IgD-negative memory B cell (primary cell): ENCODE data around the gene ZNF511. TPM values are rescaled to one million over a fixed set of nuclear protein-coding genes. Genes with fewer than 3 reads are reported as not detected.
A peak's percentile ranks its signal among the peaks of the same experiment; 100 is the strongest.
"Not testable (repeated sequence)": the region's sequence is repeated elsewhere in the genome, so short reads cannot be mapped to it uniquely, and the experiment has no call there.

Source experiments
- H3K27ac Mint-ChIP-seq, 3 donors: one replicate each; pipeline ENCODE4 v1.8.0; 2020 to 2022; ENCODE audit warnings: mild to moderate bottlenecking in 3 of 3, mixed read lengths in 3 of 3, moderate library complexity in 1 of 3
- H3K27me3 Mint-ChIP-seq: one replicate; pipeline ENCODE4 v1.8.0; 2021; ENCODE audit warnings: mixed read lengths
- H3K36me3 Mint-ChIP-seq: one replicate; pipeline ENCODE4 v1.8.0; 2020; ENCODE audit warnings: mild to moderate bottlenecking, mixed read lengths
- H3K4me1 Mint-ChIP-seq, 3 donors: one replicate each; pipeline ENCODE4 v1.8.0; 2020 to 2022; ENCODE audit warnings: mixed read lengths in 3 of 3, mild to moderate bottlenecking in 1 of 3
- H3K4me3 Mint-ChIP-seq, 4 donors: one replicate each; pipeline ENCODE4 v1.8.0; 2020 to 2022; ENCODE audit warnings: mild to moderate bottlenecking in 4 of 4, mixed read lengths in 4 of 4, moderate library complexity in 3 of 4
- H3K9me3 Mint-ChIP-seq, 3 donors: one replicate each; pipeline ENCODE4 v1.8.0; 2020 to 2021; ENCODE audit warnings: mixed read lengths in 3 of 3, mild to moderate bottlenecking in 1 of 3
- polyA plus RNA-seq: library from polyadenylated mRNA; unstranded; fragments of 300-500 nt; fragmentation: Illumina TruSeq; gene quantifications from one replicate; pipeline ENCODE4 v1.2.3, GENCODE V29; 2021

Gene ZNF511
- polyA plus RNA-seq, 1 donor from 2014 or later = 107 TPM

DNA sequence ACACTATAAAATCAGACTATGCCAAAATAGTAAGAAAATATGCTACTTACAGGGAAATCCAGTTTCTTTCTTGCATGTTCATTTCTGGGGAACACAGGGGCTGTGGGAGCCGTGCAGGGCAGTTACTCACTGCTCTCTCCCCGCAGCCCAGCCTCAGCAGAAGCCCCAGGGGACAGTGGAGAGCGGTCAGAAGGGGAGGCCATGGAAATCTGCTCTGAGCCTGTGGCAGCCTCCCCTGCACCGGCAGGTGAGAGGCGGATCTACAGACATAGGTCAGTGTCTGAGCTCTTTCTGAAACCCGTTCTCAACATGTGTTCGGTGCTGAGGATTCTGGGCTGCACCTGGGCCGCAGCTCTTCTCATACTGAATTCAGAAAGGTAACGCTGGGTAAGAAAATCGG, 2.9 kb downstream of the ZNF511 start:
- peak overlapping the region in 1 of 4 donors; percentile 86 for H3K4me3 Mint-ChIP-seq

DNA sequence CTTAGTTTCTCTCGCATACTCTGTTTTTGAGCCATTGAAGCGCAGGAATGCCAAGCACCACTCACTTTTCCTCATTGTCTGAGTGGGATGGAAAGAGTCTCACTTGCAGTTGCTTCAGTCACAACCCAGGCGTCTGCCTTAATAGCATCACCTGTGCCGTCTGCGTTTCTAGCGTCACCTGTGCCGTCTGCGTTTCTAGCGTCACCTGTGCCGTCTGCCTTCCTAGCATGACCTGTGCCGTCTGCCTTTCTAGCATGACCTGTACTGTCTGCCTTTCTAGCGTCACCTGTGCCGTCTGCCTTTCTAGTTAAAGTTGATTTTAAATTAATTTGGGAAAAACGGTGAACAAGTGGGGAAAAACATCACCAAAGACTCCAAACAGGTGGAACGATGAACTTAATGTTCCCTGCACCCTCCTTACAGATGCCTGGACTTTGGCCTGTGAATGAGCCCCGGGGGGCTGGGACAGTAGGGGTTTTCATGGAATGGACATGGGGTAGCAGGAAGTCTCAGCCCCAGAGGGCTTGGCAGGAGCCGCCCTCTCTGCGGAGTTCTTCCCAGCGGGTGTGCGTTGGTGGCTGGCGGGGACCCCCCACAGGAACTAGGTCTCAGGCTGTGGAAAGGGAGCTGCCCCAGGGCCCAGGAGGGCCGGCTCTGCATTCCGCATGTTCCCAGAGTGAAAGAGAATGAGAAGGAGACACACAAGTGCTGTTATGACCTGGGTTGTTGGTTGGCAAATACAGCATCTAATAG, 3.5 kb downstream of the ZNF511 start:
- no peaks in the 10 kb centered on the region for H3K27me3 Mint-ChIP-seq
- peak overlapping the region in 1 of 3 donors; percentile 95 for H3K27ac Mint-ChIP-seq
- H3K4me3 Mint-ChIP-seq = peak overlapping the region in 1 of 4 donors; percentile 86
- H3K36me3 Mint-ChIP-seq = no peaks in the 10 kb centered on the region
- peaks cover 9 to 11% (median 10%) of the 10 kb centered on the region in 3 donors for H3K4me1 Mint-ChIP-seq
- no peaks in the 10 kb centered on the region for H3K9me3 Mint-ChIP-seq

More for the DNA sequence above, 2.9 kb downstream of the ZNF511 start:
- Mint-ChIP-seq H3K4me1 (peaks cover 9 to 15% (median 14%) of the 10 kb centered on the region in 3 donors), H3K27me3 (no peaks in the 10 kb centered on the region), H3K27ac (peak overlapping the region in 1 of 3 donors; percentile 95), H3K36me3 (no peaks in the 10 kb centered on the region), H3K9me3 (no peaks in the 10 kb centered on the region)

DNA sequence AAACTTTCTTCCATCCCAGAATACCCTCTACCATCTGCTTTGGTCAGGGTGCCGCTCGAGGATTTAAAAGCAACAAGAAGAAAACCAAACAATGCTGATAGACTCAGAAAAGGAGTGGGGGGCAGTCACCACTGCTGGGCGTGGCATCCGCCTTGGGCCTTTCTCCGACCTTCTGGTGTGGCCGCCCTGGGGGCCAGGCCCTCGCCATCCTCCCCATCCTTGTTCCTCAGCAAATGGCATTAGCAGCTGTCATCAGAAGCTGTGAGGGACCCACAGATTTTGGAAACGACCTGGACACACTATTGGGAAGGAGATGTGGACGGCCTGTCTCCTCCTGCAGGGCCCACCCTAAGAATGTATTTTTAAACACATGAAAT, 4.0 kb downstream of the ZNF511 start:
- Mint-ChIP-seq H3K27ac (no peak overlapping the region), H3K4me1 (peaks cover 5 to 8% (median 7%) of the 10 kb centered on the region in 3 donors), H3K27me3 (no peaks in the 10 kb centered on the region), H3K9me3 (no peaks in the 10 kb centered on the region), H3K4me3 (peak overlapping the region in 1 of 4 donors; percentile 86), H3K36me3 (no peaks in the 10 kb centered on the region)

DNA sequence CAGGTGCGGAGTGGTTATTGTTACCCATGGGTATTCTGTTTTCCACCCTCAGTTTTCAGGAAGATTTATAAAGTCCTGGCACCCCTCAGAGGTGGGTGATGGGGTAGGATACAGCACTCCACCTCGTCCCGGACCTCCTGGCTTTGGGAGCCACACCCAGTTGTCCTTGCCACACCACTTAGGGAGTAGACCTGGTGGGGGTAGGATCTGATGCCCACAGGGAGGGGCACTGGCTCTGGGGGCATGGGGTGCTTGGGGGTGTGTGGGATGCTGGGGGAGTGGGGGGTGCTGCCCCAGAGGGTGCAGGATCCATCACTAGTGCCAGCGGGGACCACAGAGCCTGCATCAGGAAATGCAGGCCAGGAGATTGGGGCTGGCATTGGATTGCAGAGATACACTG, 4.5 kb downstream of the ZNF511 start:
- Mint-ChIP-seq H3K4me1 (peaks cover under 1 to 4% (median 4%) of the 10 kb centered on the region in 3 donors), H3K27me3 (no peaks in the 10 kb centered on the region), H3K9me3 (no peaks in the 10 kb centered on the region), H3K27ac (peak overlapping the region in 1 of 3 donors; percentile 62), H3K4me3 (no peak overlapping the region), H3K36me3 (no peaks in the 10 kb centered on the region)

DNA sequence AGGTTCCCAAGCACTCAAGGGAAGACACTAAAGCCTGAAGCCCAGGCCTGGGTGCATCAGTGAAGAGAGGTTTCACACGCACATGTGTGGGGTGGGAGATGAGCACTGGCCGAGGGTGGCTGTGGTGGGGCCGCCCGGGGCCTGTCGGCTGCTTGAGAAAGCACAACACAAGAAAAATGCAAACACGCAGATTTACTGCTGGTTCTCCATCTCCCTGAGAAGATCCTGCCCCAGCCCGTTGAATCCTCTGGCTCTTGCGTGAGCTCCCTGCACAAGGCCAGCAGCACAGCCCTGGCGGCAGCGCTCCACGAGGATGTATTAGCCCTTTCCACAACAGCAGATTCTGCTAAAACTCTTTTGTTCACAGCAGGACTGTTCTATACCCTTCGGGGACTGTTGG, 6.2 kb downstream of the ZNF511 start:
- peak overlapping the region in 1 of 3 donors; percentile 62 for H3K27ac Mint-ChIP-seq
- H3K4me1 Mint-ChIP-seq = peaks cover 0 to 9% (median 8%) of the 10 kb centered on the region in 3 donors
- no peaks in the 10 kb centered on the region for H3K9me3 Mint-ChIP-seq
- H3K27me3 Mint-ChIP-seq = peaks cover 2% of the 10 kb centered on the region
- H3K4me3 Mint-ChIP-seq = no peak overlapping the region
- no peaks in the 10 kb centered on the region for H3K36me3 Mint-ChIP-seq

DNA sequence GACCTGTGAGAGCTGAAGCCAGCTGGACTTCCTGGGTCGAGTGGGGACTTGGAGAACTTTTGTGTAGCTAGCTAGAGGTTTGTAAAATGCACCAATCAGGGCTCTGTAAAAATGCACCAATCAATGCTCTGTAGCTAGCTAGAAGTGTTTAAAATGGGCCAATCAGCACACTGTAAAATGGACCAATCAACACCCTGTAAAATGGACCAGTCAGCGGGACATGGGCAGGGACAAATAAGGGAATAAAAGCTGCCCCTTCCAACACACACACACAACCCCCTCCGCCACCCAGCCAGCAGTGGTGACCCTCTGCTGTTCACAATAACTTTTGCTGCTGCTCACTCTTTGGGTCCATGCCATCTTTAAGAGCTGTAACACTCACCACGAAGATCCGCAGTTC, 7.1 kb downstream of the ZNF511 start:
- H3K4me3 Mint-ChIP-seq = no peak overlapping the region
- H3K4me1 Mint-ChIP-seq = peaks cover 0 to 9% (median 8%) of the 10 kb centered on the region in 3 donors
- peak overlapping the region in 1 of 3 donors; percentile 5 for H3K27ac Mint-ChIP-seq
- peaks cover 0 to 4% (median 4%) of the 10 kb centered on the region in 3 donors for H3K9me3 Mint-ChIP-seq
- H3K27me3 Mint-ChIP-seq = peaks cover 5% of the 10 kb centered on the region
- H3K36me3 Mint-ChIP-seq = no peaks in the 10 kb centered on the region

DNA sequence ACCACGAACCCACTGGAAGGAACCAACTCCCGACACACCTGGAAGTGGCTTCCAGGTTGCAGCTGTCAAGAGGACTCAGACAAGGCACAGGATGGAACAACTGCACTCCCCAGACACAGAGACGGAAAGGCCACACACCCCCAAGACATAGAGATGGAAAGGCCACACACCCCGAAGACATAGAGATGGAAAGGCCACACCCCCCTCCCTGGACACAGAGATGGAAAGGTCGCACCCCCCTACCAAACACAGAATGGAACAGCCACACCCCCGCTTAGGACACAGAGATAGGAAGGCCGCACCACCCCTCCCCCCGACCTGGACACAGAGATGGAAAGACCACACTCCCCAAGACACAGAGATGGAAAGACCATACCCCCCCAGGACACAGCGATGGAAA, 7.6 kb downstream of the ZNF511 start:
- Mint-ChIP-seq H3K4me1 (peaks cover 0 to 9% (median 8%) of the 10 kb centered on the region in 3 donors), H3K4me3 (no peak overlapping the region), H3K27me3 (peaks cover 5% of the 10 kb centered on the region), H3K27ac (no peak overlapping the region), H3K36me3 (no peaks in the 10 kb centered on the region), H3K9me3 (peaks cover 0 to 4% (median 4%) of the 10 kb centered on the region in 3 donors)

DNA sequence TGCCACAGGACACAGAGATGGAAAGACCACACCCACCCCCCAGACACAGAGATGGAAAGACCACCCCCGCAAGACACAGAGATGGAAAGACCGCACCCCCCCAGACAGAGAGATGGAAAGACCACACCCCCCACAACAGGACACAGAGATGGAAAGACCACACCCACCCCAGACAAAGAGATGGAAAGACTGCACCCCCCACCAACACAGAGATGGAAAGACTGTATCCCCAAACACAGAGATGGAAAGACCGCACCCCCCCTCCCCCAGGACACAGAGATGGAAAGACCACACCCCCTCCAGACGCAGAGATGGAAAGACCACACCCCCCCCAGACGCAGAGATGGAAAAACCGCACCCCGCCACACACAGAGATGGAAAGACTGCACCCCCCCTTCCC, 8.0 kb downstream of the ZNF511 start:
- no peak overlapping the region for H3K4me3 Mint-ChIP-seq
- H3K27ac Mint-ChIP-seq = no peak overlapping the region
- H3K9me3 Mint-ChIP-seq = peaks cover 0 to 4% (median 4%) of the 10 kb centered on the region in 3 donors
- peaks cover 5% of the 10 kb centered on the region for H3K27me3 Mint-ChIP-seq
- H3K36me3 Mint-ChIP-seq = no peaks in the 10 kb centered on the region
- peaks cover 0 to 9% (median 8%) of the 10 kb centered on the region in 3 donors for H3K4me1 Mint-ChIP-seq

DNA sequence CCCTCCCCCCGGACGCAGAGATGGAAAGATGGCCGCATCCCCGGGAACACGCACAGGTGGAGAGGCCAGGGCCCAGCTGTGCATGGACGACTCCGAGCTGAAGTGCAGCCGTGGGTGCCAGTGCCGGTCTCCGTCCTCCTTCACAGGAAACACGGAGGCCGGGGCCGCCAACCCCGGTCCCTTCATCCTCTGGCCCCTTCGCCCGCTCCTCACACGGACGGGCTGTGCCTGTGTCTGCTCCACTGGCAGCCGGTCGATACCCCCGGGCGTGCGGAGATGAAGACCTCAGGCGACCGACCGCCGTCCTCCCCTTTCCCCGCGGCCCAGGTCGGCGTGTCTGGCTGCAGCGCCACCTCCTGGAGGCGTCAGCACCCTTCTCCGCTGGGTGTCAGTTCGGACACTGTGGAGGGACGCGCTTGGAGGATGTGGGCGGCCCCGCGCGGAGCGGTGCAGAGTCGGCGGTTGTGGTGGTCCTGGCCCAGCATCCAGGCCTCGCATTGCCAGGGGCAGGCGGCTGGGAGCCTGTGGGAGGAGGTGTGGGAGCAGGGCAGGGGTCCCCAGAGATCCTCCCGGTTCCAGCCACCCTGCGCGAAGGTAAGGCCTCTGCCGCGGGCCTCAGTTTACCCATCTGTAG, 9.9 kb downstream of the ZNF511 start:
- Mint-ChIP-seq H3K4me3 (peak overlapping the region in 2 of 4 donors; percentile 51 to 60), H3K4me1 (peaks cover 0 to 9% (median 6%) of the 10 kb centered on the region in 3 donors), H3K27ac (no peak overlapping the region)

DNA sequence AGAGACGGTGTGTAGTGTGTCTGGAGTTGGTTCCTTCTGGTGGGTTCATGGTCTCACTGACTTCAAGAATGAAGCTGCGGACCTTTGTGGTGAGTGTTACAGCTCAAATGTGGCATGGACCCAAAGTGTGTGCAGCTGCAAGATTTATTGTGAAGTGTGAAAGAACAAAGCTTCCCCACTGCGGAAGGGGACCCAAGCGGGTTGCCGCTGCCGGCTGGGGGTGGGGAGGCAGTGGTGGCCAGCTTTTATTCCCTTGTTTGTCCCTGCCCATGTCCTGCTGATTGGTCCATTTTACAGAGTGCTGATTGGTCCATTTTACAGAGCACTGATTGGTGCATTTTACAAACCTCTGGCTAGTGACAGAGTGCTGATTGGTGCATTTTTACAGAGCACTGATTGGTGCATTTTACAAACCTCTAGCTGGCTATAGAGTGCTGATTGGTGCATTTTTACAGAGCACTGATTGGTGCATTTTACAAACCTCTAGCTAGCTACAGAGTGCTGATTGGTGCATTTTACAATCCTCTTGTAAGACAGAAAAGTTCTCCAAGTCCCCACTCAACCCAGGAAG, 12.2 kb downstream of the ZNF511 start:
- not testable (repeated sequence) for H3K27ac Mint-ChIP-seq, H3K4me3 Mint-ChIP-seq, H3K4me1 Mint-ChIP-seq, H3K36me3 Mint-ChIP-seq, H3K9me3 Mint-ChIP-seq
- peaks cover 13% of the 10 kb centered on the region for H3K27me3 Mint-ChIP-seq

More for the DNA sequence above, 9.9 kb downstream of the ZNF511 start:
- peaks cover 6% of the 10 kb centered on the region for H3K27me3 Mint-ChIP-seq
- H3K9me3 Mint-ChIP-seq = peaks cover 0 to 4% (median 4%) of the 10 kb centered on the region in 3 donors
- no peaks in the 10 kb centered on the region for H3K36me3 Mint-ChIP-seq

DNA sequence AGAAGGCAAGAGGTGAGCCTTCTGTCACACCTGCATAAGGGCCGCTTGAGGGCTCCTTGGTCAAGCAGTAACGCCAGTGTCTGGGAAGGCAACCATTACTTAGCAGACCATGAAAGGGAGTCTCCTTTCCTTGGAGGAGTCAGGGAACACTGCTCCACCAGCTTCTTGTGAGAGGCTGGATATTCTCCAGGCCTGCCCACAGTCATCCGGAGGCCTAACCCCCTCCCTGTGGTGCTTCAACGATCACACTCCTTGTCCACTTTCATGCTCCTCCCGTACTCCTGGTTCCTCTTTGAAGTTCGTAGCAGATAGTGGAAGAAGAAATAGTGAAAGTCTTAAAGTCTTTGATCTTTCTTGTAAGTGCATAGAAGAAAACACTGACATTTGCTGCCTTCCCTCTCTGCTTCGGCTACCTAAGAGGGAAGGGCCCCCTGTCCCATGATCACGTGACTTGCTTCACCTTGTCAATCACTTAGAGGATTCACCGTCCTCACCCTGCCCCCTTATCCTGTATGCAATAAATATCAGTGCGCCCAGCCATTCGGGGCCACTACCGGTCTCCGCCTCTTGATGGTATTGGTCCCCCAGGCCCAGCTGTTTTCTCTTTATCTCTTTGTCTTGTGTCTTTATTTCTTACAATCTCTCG, 13.5 kb downstream of the ZNF511 start:
- H3K36me3 Mint-ChIP-seq, H3K27ac Mint-ChIP-seq, H3K9me3 Mint-ChIP-seq: not testable (repeated sequence)
- Mint-ChIP-seq H3K4me1 (peaks cover 1 to 11% (median 6%) of the 10 kb centered on the region in 3 donors), H3K27me3 (peaks cover 18% of the 10 kb centered on the region), H3K4me3 (peak overlapping the region in 1 of 4 donors; percentile 52)

DNA sequence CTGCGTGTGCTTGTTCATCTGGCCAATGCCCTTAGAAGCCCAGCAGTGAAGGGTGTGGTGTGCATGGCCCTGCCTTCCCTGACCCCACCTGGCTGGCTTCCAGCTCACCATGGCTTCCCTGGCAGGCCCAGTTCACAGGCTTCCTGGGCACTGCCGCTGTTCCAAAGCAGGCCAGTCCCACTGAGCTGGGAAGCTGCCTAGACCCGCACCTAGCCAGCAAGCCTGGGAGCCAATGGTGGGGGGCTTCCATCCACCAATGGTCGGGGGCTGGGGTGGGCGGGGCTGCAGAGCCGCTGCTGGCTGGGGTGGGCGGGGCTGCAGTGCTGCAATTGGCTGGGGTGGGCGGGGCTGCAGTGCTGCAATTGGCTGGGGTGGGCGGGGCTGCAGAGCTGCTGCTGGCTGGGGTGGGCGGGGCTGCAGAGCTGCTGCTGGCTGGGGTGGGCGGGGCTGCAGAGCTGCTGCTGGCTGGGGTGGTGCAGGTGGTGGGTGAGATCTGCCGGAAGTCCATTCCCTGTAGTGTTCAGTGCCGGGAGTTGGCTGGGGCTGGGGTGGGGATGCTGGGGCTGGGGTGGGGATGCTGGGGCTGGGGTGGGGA, 15.6 kb downstream of the ZNF511 start:
- Mint-ChIP-seq H3K4me3 (no peak overlapping the region), H3K27me3 (peaks cover 24% of the 10 kb centered on the region), H3K36me3 (no peaks in the 10 kb centered on the region), H3K9me3 (peaks cover 0 to 4% (median 4%) of the 10 kb centered on the region in 3 donors), H3K4me1 (peaks cover 5 to 10% (median 6%) of the 10 kb centered on the region in 3 donors), H3K27ac (no peak overlapping the region)

DNA sequence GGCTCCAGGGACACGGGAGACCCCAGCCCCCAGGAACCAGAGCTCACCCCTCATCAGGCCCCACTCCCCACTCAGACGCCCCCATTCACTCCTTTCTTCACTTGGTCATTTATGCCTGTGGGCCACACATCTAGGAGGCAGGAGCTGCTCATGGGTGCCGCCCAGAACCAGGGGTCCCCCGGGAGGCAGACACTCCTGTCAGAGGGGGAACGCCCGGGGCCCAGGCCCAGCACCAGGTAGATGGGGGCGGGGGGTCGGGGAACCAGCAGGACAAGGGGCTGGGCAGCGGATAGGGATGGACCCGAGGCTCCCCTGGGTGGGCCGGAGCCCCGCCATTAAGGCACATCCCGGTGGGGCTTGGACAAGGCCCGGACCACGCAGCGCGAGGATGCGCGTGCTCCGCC, 16.1 kb downstream of the ZNF511 start:
- H3K9me3 Mint-ChIP-seq = peaks cover 0 to 4% (median 4%) of the 10 kb centered on the region in 3 donors
- H3K27ac Mint-ChIP-seq = no peak overlapping the region
- H3K36me3 Mint-ChIP-seq = no peaks in the 10 kb centered on the region
- H3K4me1 Mint-ChIP-seq = peaks cover 3 to 12% (median 9%) of the 10 kb centered on the region in 3 donors
- H3K4me3 Mint-ChIP-seq = peak overlapping the region in 2 of 4 donors; percentile 33 to 47
- H3K27me3 Mint-ChIP-seq = peaks cover 28% of the 10 kb centered on the region

DNA sequence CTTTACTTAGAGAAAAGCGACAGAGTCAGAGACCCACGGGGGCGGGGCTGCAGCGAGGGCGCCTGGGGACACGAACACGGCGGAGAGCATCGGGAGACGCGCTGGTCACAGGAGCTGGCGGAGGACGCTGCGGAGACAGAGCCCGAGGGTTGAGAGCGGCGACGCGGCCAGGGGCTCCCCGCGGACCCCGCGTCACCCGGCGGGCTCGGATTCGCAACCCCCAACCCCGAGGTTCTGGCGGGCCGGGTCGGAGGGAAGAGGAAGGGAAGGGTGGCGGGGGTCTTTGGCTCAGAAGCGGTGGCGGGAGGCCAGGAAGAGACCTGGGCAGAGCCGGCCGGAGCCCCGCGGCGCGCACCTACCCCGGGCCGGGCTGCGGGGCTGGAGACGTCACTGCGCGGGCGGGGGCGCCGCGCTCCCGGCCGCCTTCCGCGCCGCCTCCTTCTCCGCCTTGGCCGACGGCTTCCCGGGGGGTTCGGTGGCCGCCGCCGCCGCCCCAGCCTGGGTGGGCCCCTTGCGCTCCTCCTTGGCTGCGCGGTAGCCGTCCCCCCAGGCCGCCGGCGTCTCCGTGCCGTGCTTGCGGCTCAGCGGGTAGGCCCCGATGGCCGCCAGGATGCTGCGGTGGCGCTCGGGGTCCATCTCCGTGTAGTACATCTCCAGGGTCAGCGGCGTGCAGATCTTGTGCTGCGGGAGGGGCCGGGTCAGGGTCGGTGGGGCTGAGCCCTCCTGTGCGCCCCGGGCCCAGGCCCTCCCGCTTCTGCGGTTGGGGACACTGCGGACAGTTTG, 16.9 kb downstream of the ZNF511 start:
- peaks cover 25% of the 10 kb centered on the region for H3K27me3 Mint-ChIP-seq
- no peaks in the 10 kb centered on the region for H3K36me3 Mint-ChIP-seq
- H3K27ac Mint-ChIP-seq = no peak overlapping the region
- H3K4me3 Mint-ChIP-seq = peak overlapping the region in 3 of 4 donors; percentile 70 to 90 (median 88)
- peaks cover 5 to 13% (median 11%) of the 10 kb centered on the region in 3 donors for H3K4me1 Mint-ChIP-seq
- H3K9me3 Mint-ChIP-seq = no peaks in the 10 kb centered on the region
